ENCODE measurements around the gene CABLES2.

CABLES2 gene

GRCh38 chr20:62421716-62421990 is 14.6 kb upstream of the CABLES2 start:
- no peaks in the 10 kb centered on the region for H3K27me3 ChIP-seq (ENCODE audit: insufficient read depth, low read length)
- H3K79me2 ChIP-seq (ENCODE audit: control insufficient read depth, insufficient read depth, low read length, poor library complexity): peaks cover 3% of the 10 kb centered on the region
- H3K27ac ChIP-seq (ENCODE audit: low read depth, low read length): no peak overlapping the region
- peaks cover 4 to 5% of the 10 kb centered on the region in 2 experiments for H3K36me3 ChIP-seq (ENCODE audit: control insufficient read depth in 1 of 2, insufficient read depth in 2 of 2, low read length in 2 of 2)
- H2BK120ac ChIP-seq (ENCODE audit: insufficient read depth, low read length, poor library complexity): no peak overlapping the region
- no peak overlapping the region for H3K23ac ChIP-seq (ENCODE audit: low read length)
- H4K91ac ChIP-seq (ENCODE audit: low read depth, low read length): no peak overlapping the region
- no peak overlapping the region for H3K4ac ChIP-seq (ENCODE audit: low read depth, low read length)
- H3K9me3 ChIP-seq (ENCODE audit: insufficient read depth, low read depth, low read length): peaks cover 7% of the 10 kb centered on the region
- no peak overlapping the region for H2AK5ac ChIP-seq (ENCODE audit: low read length)
- H3K14ac ChIP-seq (ENCODE audit: low read length): no peak overlapping the region
- no peak overlapping the region for H4K8ac ChIP-seq (ENCODE audit: low read depth, low read length)
- H2BK12ac ChIP-seq (ENCODE audit: low read length): no peak overlapping the region
- no peaks in the 10 kb centered on the region for H3K79me1 ChIP-seq (ENCODE audit: low read length)
- no peak overlapping the region for H4K12ac ChIP-seq (ENCODE audit: low read depth, low read length)
- no CpG with 5 or more reads among the region's 6 CpGs for WGBS (ENCODE audit: extremely low coverage, insufficient coverage, insufficient read length)
- H3K9ac ChIP-seq (ENCODE audit: low read length): no peak overlapping the region
- peaks cover 29 to 36% of the 10 kb centered on the region in 2 experiments for H3K4me1 ChIP-seq (ENCODE audit: control insufficient read depth in 1 of 2, insufficient read depth in 2 of 2, low read length in 2 of 2)
- no peak for DNase-seq
- H2AFZ ChIP-seq (ENCODE audit: insufficient read depth, low read length, poor library complexity): no peak overlapping the region
- H3K4me2 ChIP-seq (ENCODE audit: low read length): no peak overlapping the region
- no peak overlapping the region for H2BK5ac ChIP-seq (ENCODE audit: low read depth, low read length, poor library complexity)
- no peak overlapping the region for H3K18ac ChIP-seq (ENCODE audit: low read length)
- H3K4me3 ChIP-seq (ENCODE audit: low read depth, low read length): peak overlapping the region; percentile 39

GRCh38 chr20:62420846-62421715 is 14.0 kb upstream of the CABLES2 start:
- no peak overlapping the region for H2BK12ac ChIP-seq (ENCODE audit: low read length)
- H3K4ac ChIP-seq (ENCODE audit: low read depth, low read length): no peak overlapping the region
- H4K91ac ChIP-seq (ENCODE audit: low read depth, low read length): no peak overlapping the region
- WGBS (ENCODE audit: extremely low coverage, insufficient coverage, insufficient read length): no CpG with 5 or more reads among the region's 24 CpGs
- no peak overlapping the region for H2BK120ac ChIP-seq (ENCODE audit: insufficient read depth, low read length, poor library complexity)
- H2AFZ ChIP-seq (ENCODE audit: insufficient read depth, low read length, poor library complexity): no peak overlapping the region
- no peak overlapping the region for H3K27ac ChIP-seq (ENCODE audit: low read depth, low read length)
- H2BK5ac ChIP-seq (ENCODE audit: low read depth, low read length, poor library complexity): no peak overlapping the region
- H3K36me3 ChIP-seq (ENCODE audit: control insufficient read depth in 1 of 2, insufficient read depth in 2 of 2, low read length in 2 of 2): peaks cover 4 to 5% of the 10 kb centered on the region in 2 experiments
- H2AK5ac ChIP-seq (ENCODE audit: low read length): no peak overlapping the region
- H3K23ac ChIP-seq (ENCODE audit: low read length): no peak overlapping the region
- no peak overlapping the region for H4K8ac ChIP-seq (ENCODE audit: low read depth, low read length)
- H4K12ac ChIP-seq (ENCODE audit: low read depth, low read length): no peak overlapping the region
- H3K9ac ChIP-seq (ENCODE audit: low read length): no peak overlapping the region
- peak overlapping the region; percentile 39 for H3K4me3 ChIP-seq (ENCODE audit: low read depth, low read length)
- H3K14ac ChIP-seq (ENCODE audit: low read length): no peak overlapping the region
- H3K79me2 ChIP-seq (ENCODE audit: control insufficient read depth, insufficient read depth, low read length, poor library complexity): peaks cover 3% of the 10 kb centered on the region
- no peak overlapping the region for H3K4me2 ChIP-seq (ENCODE audit: low read length)
- no peaks in the 10 kb centered on the region for H3K79me1 ChIP-seq (ENCODE audit: low read length)
- H3K18ac ChIP-seq (ENCODE audit: low read length): no peak overlapping the region
- H3K4me1 ChIP-seq (ENCODE audit: control insufficient read depth in 1 of 2, insufficient read depth in 2 of 2, low read length in 2 of 2): peaks cover 23 to 31% of the 10 kb centered on the region in 2 experiments
- H3K9me3 ChIP-seq (ENCODE audit: insufficient read depth, low read depth, low read length): peaks cover 7% of the 10 kb centered on the region
- no peaks in the 10 kb centered on the region for H3K27me3 ChIP-seq (ENCODE audit: insufficient read depth, low read length)
- peak; percentile 49 to 56 for DNase-seq

GRCh38 chr20:62419759-62420158 is 12.7 kb upstream of the CABLES2 start:
- Histone ChIP-seq H3K36me3 (ENCODE audit: control insufficient read depth in 1 of 2, insufficient read depth in 2 of 2, low read length in 2 of 2) (peaks cover 6 to 8% of the 10 kb centered on the region in 2 experiments), H3K4ac (ENCODE audit: low read depth, low read length) (no peak overlapping the region), H3K4me2 (ENCODE audit: low read length) (no peak overlapping the region), H4K12ac (ENCODE audit: low read depth, low read length) (no peak overlapping the region), H3K79me1 (ENCODE audit: low read length) (no peaks in the 10 kb centered on the region), H2BK5ac (ENCODE audit: low read depth, low read length, poor library complexity) (no peak overlapping the region), H3K9ac (ENCODE audit: low read length) (no peak overlapping the region), H3K23ac (ENCODE audit: low read length) (no peak overlapping the region), H3K4me3 (ENCODE audit: low read depth, low read length) (no peak overlapping the region), H2AFZ (ENCODE audit: insufficient read depth, low read length, poor library complexity) (no peak overlapping the region), H3K27ac (ENCODE audit: low read depth, low read length) (no peak overlapping the region), H2BK12ac (ENCODE audit: low read length) (no peak overlapping the region), H4K91ac (ENCODE audit: low read depth, low read length) (no peak overlapping the region), H3K79me2 (ENCODE audit: control insufficient read depth, insufficient read depth, low read length, poor library complexity) (no peaks in the 10 kb centered on the region), H2BK120ac (ENCODE audit: insufficient read depth, low read length, poor library complexity) (no peak overlapping the region), H4K8ac (ENCODE audit: low read depth, low read length) (no peak overlapping the region), H3K9me3 (ENCODE audit: insufficient read depth, low read depth, low read length) (peaks cover 8% of the 10 kb centered on the region), H3K18ac (ENCODE audit: low read length) (no peak overlapping the region), H3K14ac (ENCODE audit: low read length) (no peak overlapping the region), H2AK5ac (ENCODE audit: low read length) (no peak overlapping the region), H3K27me3 (ENCODE audit: insufficient read depth, low read length) (no peaks in the 10 kb centered on the region), H3K4me1 (ENCODE audit: control insufficient read depth in 1 of 2, insufficient read depth in 2 of 2, low read length in 2 of 2) (peaks cover 17 to 22% of the 10 kb centered on the region in 2 experiments)
- DNase-seq: no peak
- no CpG with 5 or more reads among the region's 9 CpGs for WGBS (ENCODE audit: extremely low coverage, insufficient coverage, insufficient read length)

- WGBS (ENCODE audit: extremely low coverage, insufficient coverage, insufficient read length): no CpG with 5 or more reads among the region's 19 CpGs
- H4K12ac ChIP-seq (ENCODE audit: low read depth, low read length): no peak overlapping the region
- no peak overlapping the region for H2BK5ac ChIP-seq (ENCODE audit: low read depth, low read length, poor library complexity)
- no peaks in the 10 kb centered on the region for H3K27me3 ChIP-seq (ENCODE audit: insufficient read depth, low read length)
- no peak overlapping the region for H3K14ac ChIP-seq (ENCODE audit: low read length)
- H2BK120ac ChIP-seq (ENCODE audit: insufficient read depth, low read length, poor library complexity): no peak overlapping the region
- no peak overlapping the region for H3K23ac ChIP-seq (ENCODE audit: low read length)
- H3K79me2 ChIP-seq (ENCODE audit: control insufficient read depth, insufficient read depth, low read length, poor library complexity): no peaks in the 10 kb centered on the region
- H3K9ac ChIP-seq (ENCODE audit: low read length): no peak overlapping the region
- no peak overlapping the region for H2AFZ ChIP-seq (ENCODE audit: insufficient read depth, low read length, poor library complexity)
- no peak overlapping the region for H4K8ac ChIP-seq (ENCODE audit: low read depth, low read length)
- H4K91ac ChIP-seq (ENCODE audit: low read depth, low read length): no peak overlapping the region
- no peak overlapping the region for H3K4me3 ChIP-seq (ENCODE audit: low read depth, low read length)
- no peak overlapping the region for H2AK5ac ChIP-seq (ENCODE audit: low read length)
- no peaks in the 10 kb centered on the region for H3K79me1 ChIP-seq (ENCODE audit: low read length)
- no peak overlapping the region for H3K18ac ChIP-seq (ENCODE audit: low read length)
- H2BK12ac ChIP-seq (ENCODE audit: low read length): no peak overlapping the region
- H3K4me1 ChIP-seq (ENCODE audit: control insufficient read depth in 1 of 2, insufficient read depth in 2 of 2, low read length in 2 of 2): peaks cover 10 to 14% of the 10 kb centered on the region in 2 experiments
- no peak overlapping the region for H3K27ac ChIP-seq (ENCODE audit: low read depth, low read length)
- no peak for DNase-seq
- H3K36me3 ChIP-seq (ENCODE audit: control insufficient read depth in 1 of 2, insufficient read depth in 2 of 2, low read length in 2 of 2): peaks cover 6 to 9% of the 10 kb centered on the region in 2 experiments
- peaks cover 11% of the 10 kb centered on the region for H3K9me3 ChIP-seq (ENCODE audit: insufficient read depth, low read depth, low read length)
- H3K4me2 ChIP-seq (ENCODE audit: low read length): no peak overlapping the region
- no peak overlapping the region for H3K4ac ChIP-seq (ENCODE audit: low read depth, low read length)
Measured at GRCh38 chr20:62418709-62419487, 11.8 kb upstream of the CABLES2 start.
